Measurements from ENCODE around the gene RNU7-1.
A peak's percentile ranks its signal among the peaks of the same experiment; 100 is the strongest.

Gene RNU7-1

GRCh38 chr12:6943722-6944380 is at the start of gene RNU7-1, which contains the start of gene C12orf57:
RNU7-1 (plus strand) TSS chr12:6943816.
C12orf57 (plus strand) TSS chr12:6944022; CDS start chr12:6944122, 100 bp downstream.
- in situ Hi-C loops (cut with HindIII; ENCODE audit: low pct_ligation_motif_present, low sequenced_read_pairs): no loop called here
- Histone ChIP-seq H3K27me3 (replicated peaks) (no peaks in the 10 kb centered on the region), H3K27ac (peak within 1 kb of the TSS; percentile 93), H3K4me3 (ENCODE audit: low read depth, low read length) (peak within 1 kb of the TSS; percentile 87), H3K36me3 (replicated peaks) (peaks cover 11% of the 10 kb centered on the region)
- TF ChIP-seq CTCF (IDR thresholded peaks at IDR 0.05; ENCODE audit: low read depth, low read length, missing control alignments): no peak
- peak; percentile 85 for DNase-seq

- DNase-seq: no peak
- no peaks in the 10 kb centered on the region for H3K36me3 ChIP-seq (replicated peaks)
- no peak for TF ChIP-seq CTCF (IDR thresholded peaks at IDR 0.05; ENCODE audit: low read depth, low read length, missing control alignments)
- no peaks in the 10 kb centered on the region for H3K27me3 ChIP-seq (replicated peaks)
- in situ Hi-C loops (cut with HindIII; ENCODE audit: low pct_ligation_motif_present, low sequenced_read_pairs): no loop called here
- no peak overlapping the region for H3K4me3 ChIP-seq (ENCODE audit: low read depth, low read length)
- H3K27ac ChIP-seq: no peak overlapping the region
Measured at GRCh38 chr12:6894321-6894720, 49.3 kb upstream of the RNU7-1 start.

- in situ Hi-C loops (cut with HindIII; ENCODE audit: low pct_ligation_motif_present, low sequenced_read_pairs): no loop called here
Measured at GRCh38 chr12:6896846-6897435, 46.7 kb upstream of the RNU7-1 start.

GRCh38 chr12:6899427-6899826 is 44.2 kb upstream of the RNU7-1 start:
- Histone ChIP-seq H3K36me3 (replicated peaks) (no peaks in the 10 kb centered on the region), H3K27me3 (replicated peaks) (no peaks in the 10 kb centered on the region), H3K27ac (no peak overlapping the region), H3K4me3 (ENCODE audit: low read depth, low read length) (no peak overlapping the region)
- in situ Hi-C loops (cut with HindIII; ENCODE audit: low pct_ligation_motif_present, low sequenced_read_pairs): no loop called here
- TF ChIP-seq CTCF (IDR thresholded peaks at IDR 0.05; ENCODE audit: low read depth, low read length, missing control alignments): no peak
- DNase-seq: no peak

More at GRCh38 chr12:6896846-6897435, 46.7 kb upstream of the RNU7-1 start:
- Histone ChIP-seq H3K4me3 (ENCODE audit: low read depth, low read length) (no peak overlapping the region), H3K27me3 (replicated peaks) (no peaks in the 10 kb centered on the region), H3K27ac (no peak overlapping the region), H3K36me3 (replicated peaks) (no peaks in the 10 kb centered on the region)
- TF ChIP-seq CTCF (IDR thresholded peaks at IDR 0.05; ENCODE audit: low read depth, low read length, missing control alignments): no peak
- no peak for DNase-seq

- TF ChIP-seq CTCF (IDR thresholded peaks at IDR 0.05; ENCODE audit: low read depth, low read length, missing control alignments): no peak
- in situ Hi-C loops (cut with HindIII; ENCODE audit: low pct_ligation_motif_present, low sequenced_read_pairs): no loop called here
- no peak for DNase-seq
Measured at GRCh38 chr12:6899837-6900519, 43.6 kb upstream of the RNU7-1 start.

More at GRCh38 chr12:6899837-6900519, 43.6 kb upstream of the RNU7-1 start:
- no peaks in the 10 kb centered on the region for H3K36me3 ChIP-seq (replicated peaks)
- no peaks in the 10 kb centered on the region for H3K27me3 ChIP-seq (replicated peaks)
- H3K27ac ChIP-seq: no peak overlapping the region
- H3K4me3 ChIP-seq (ENCODE audit: low read depth, low read length): no peak overlapping the region

Data from brain microvascular endothelial cell (primary cell).